Glutamatergic neuron (in vitro differentiated cells): ENCODE data around the gene TEDC1. TPM values are rescaled to one million over a fixed set of nuclear protein-coding genes. Genes with fewer than 3 reads are reported as not detected.

ENCODE experiments used
- DNase-seq: peaks from one replicate; pipeline ENCODE4 v3.0.0; 2022
- H3K27ac Mint-ChIP-seq: one replicate; pipeline ENCODE4 v1.8.0; 2020; ENCODE audit warnings: mild to moderate bottlenecking, mixed read lengths, inconsistent platforms; ENCODE audit not compliant: unreplicated experiment
- H3K27me3 Mint-ChIP-seq: one replicate; pipeline ENCODE4 v1.8.0; 2020; ENCODE audit warnings: mild to moderate bottlenecking, moderate library complexity, mixed read lengths, inconsistent platforms; ENCODE audit not compliant: unreplicated experiment
- H3K36me3 Mint-ChIP-seq: one replicate; pipeline ENCODE4 v1.8.0; 2020; ENCODE audit warnings: mild to moderate bottlenecking, mixed read lengths, inconsistent platforms; ENCODE audit not compliant: unreplicated experiment
- H3K4me1 Mint-ChIP-seq: one replicate; pipeline ENCODE4 v1.8.0; 2020; ENCODE audit warnings: mild to moderate bottlenecking, low read depth, mixed read lengths, inconsistent platforms; ENCODE audit not compliant: unreplicated experiment
- H3K4me3 Mint-ChIP-seq: one replicate; pipeline ENCODE4 v1.8.0; 2020; ENCODE audit warnings: mild to moderate bottlenecking, mixed read lengths, inconsistent platforms; ENCODE audit not compliant: unreplicated experiment
- H3K9me3 Mint-ChIP-seq: one replicate; pipeline ENCODE4 v1.8.0; 2020; ENCODE audit warnings: mild to moderate bottlenecking, moderate library complexity, mixed read lengths, inconsistent platforms; ENCODE audit not compliant: unreplicated experiment
- CTCF ChIP-seq: fragments of 200-600 bp; sonication (generic); IDR thresholded peaks from one replicate; pipeline ENCODE4 v1.5.0; 2021; ENCODE audit not compliant: partially characterized antibody, unreplicated experiment
- total RNA-seq: library from RNA; stranded (reverse); fragmentation: NEBNext Ultra II Directional; extraction: Animal tissue kit (Norgen Biotek cat#: 25700); gene quantifications from one replicate; pipeline ENCODE4 v1.2.1, GENCODE V29; 2021; ENCODE audit not compliant: unreplicated experiment

The TEDC1 gene
- total RNA-seq, 1 donor from 2014 or later: 13.8 TPM

- Mint-ChIP-seq H3K27ac (no peak overlapping the region), H3K4me3 (no peak overlapping the region), H3K27me3 (peaks cover 6% of the 10 kb centered on the region), H3K4me1 (no peaks in the 10 kb centered on the region), H3K9me3 (peaks cover 7% of the 10 kb centered on the region), H3K36me3 (no peaks in the 10 kb centered on the region)
- no peak for DNase-seq
- TF ChIP-seq CTCF: no peak
These were observed 37.2 kb upstream of the TEDC1 start for GRCh38 chr14:105453847-105454246.

- H3K9me3 Mint-ChIP-seq: peaks cover 7% of the 10 kb centered on the region
- no peaks in the 10 kb centered on the region for H3K4me1 Mint-ChIP-seq
- peaks cover 6% of the 10 kb centered on the region for H3K27me3 Mint-ChIP-seq
- TF ChIP-seq CTCF: no peak
- no peak for DNase-seq
- H3K4me3 Mint-ChIP-seq: no peak overlapping the region
- no peaks in the 10 kb centered on the region for H3K36me3 Mint-ChIP-seq
- H3K27ac Mint-ChIP-seq: no peak overlapping the region
These were observed 35.9 kb upstream of the TEDC1 start for GRCh38 chr14:105455086-105455640.

GRCh38 chr14:105455766-105456660 lies 35.0 kb upstream of the TEDC1 start:
- Mint-ChIP-seq H3K27ac (no peak overlapping the region), H3K9me3 (peaks cover 9% of the 10 kb centered on the region), H3K4me1 (no peaks in the 10 kb centered on the region), H3K4me3 (no peak overlapping the region), H3K27me3 (peaks cover 6% of the 10 kb centered on the region), H3K36me3 (no peaks in the 10 kb centered on the region)
- TF ChIP-seq CTCF: no peak
- peak; percentile 8 for DNase-seq

GRCh38 chr14:105456736-105457617 lies 34.1 kb upstream of the TEDC1 start:
- H3K4me3 Mint-ChIP-seq: no peak overlapping the region
- peaks cover 11% of the 10 kb centered on the region for H3K9me3 Mint-ChIP-seq
- H3K36me3 Mint-ChIP-seq: no peaks in the 10 kb centered on the region
- H3K27me3 Mint-ChIP-seq: peaks cover 6% of the 10 kb centered on the region
- TF ChIP-seq CTCF: no peak
- peak; percentile 15 for DNase-seq
- H3K27ac Mint-ChIP-seq: no peak overlapping the region
- no peaks in the 10 kb centered on the region for H3K4me1 Mint-ChIP-seq
